ENCODE measurements around the gene ABCA2. TPM values are rescaled to one million over a fixed set of nuclear protein-coding genes. Genes with fewer than 3 reads are reported as not detected.
A peak's percentile ranks its signal among the peaks of the same experiment; 100 is the strongest.

Gene ABCA2
- total RNA-seq, 1 donor from 2014 or later = 16.2 TPM

- DNase-seq (ENCODE audit: low read depth) = no peak
- no peaks in the 10 kb centered on the region for H3K79me2 ChIP-seq (ENCODE audit: insufficient read depth, low read length)
- H3K4me1 ChIP-seq (ENCODE audit: insufficient read depth, low read length) = peaks cover 5% of the 10 kb centered on the region
- no peaks in the 10 kb centered on the region for H3K9me3 ChIP-seq (ENCODE audit: insufficient read depth, low read depth, low read length)
- H3K9me3 Mint-ChIP-seq (ENCODE audit: unreplicated experiment) = no peaks in the 10 kb centered on the region
- H3K4me1 Mint-ChIP-seq (ENCODE audit: low read depth, unreplicated experiment) = no peaks in the 10 kb centered on the region
- H3K4me3 Mint-ChIP-seq (ENCODE audit: unreplicated experiment) = no peak overlapping the region
- H3K27ac ChIP-seq (ENCODE audit: low read depth, low read length) = no peak overlapping the region
- no peak overlapping the region for H3K4me2 ChIP-seq (ENCODE audit: low read length)
- H2AFZ ChIP-seq (ENCODE audit: low read depth, low read length) = no peak overlapping the region
- TF ChIP-seq CTCF (IDR thresholded peaks at IDR 0.05; ENCODE audit: insufficient read depth, low read depth, low read length) (no peak), EZH2 (IDR thresholded peaks at IDR 0.05; ENCODE audit: insufficient read depth, low read length) (no peak)
- peaks cover 40% of the 10 kb centered on the region for H3K27me3 Mint-ChIP-seq (ENCODE audit: low read depth, unreplicated experiment)
- no peaks in the 10 kb centered on the region for H3K36me3 Mint-ChIP-seq (ENCODE audit: low read depth, unreplicated experiment)
- H4K20me1 ChIP-seq (ENCODE audit: insufficient read depth, low read length) = no peaks in the 10 kb centered on the region
- FAIRE-seq = no peak
- no peak overlapping the region for H3K9ac ChIP-seq (ENCODE audit: low read length)
- H3K27ac Mint-ChIP-seq (ENCODE audit: unreplicated experiment) = no peak overlapping the region
- peaks cover 14% of the 10 kb centered on the region for H3K27me3 ChIP-seq (ENCODE audit: insufficient read depth, low read length)
- H3K4me3 ChIP-seq (ENCODE audit: insufficient read depth, low read depth, low read length) = no peak overlapping the region
- no peaks in the 10 kb centered on the region for H3K36me3 ChIP-seq (ENCODE audit: insufficient read depth, low read length)
These were observed 28.8 kb upstream of the ABCA2 start for GRCh38 chr9:137056739-137057415.

- peaks cover 14% of the 10 kb centered on the region for H3K27me3 ChIP-seq (ENCODE audit: insufficient read depth, low read length)
- H3K9me3 Mint-ChIP-seq (ENCODE audit: unreplicated experiment) = no peaks in the 10 kb centered on the region
- H3K27ac ChIP-seq (ENCODE audit: low read depth, low read length) = no peak overlapping the region
- H3K4me3 ChIP-seq (ENCODE audit: insufficient read depth, low read depth, low read length) = no peak overlapping the region
- H3K4me1 ChIP-seq (ENCODE audit: insufficient read depth, low read length) = peaks cover 5% of the 10 kb centered on the region
- no peak overlapping the region for H3K27ac Mint-ChIP-seq (ENCODE audit: unreplicated experiment)
- no peaks in the 10 kb centered on the region for H3K79me2 ChIP-seq (ENCODE audit: insufficient read depth, low read length)
- H3K4me1 Mint-ChIP-seq (ENCODE audit: low read depth, unreplicated experiment) = no peaks in the 10 kb centered on the region
- no peak for FAIRE-seq
- peak; percentile 66 for DNase-seq (ENCODE audit: low read depth)
- H3K27me3 Mint-ChIP-seq (ENCODE audit: low read depth, unreplicated experiment) = peaks cover 42% of the 10 kb centered on the region
- H2AFZ ChIP-seq (ENCODE audit: low read depth, low read length) = peak overlapping the region; percentile 66
- no peaks in the 10 kb centered on the region for H4K20me1 ChIP-seq (ENCODE audit: insufficient read depth, low read length)
- TF ChIP-seq CTCF (IDR thresholded peaks at IDR 0.05; ENCODE audit: insufficient read depth, low read depth, low read length) (no peak), EZH2 (IDR thresholded peaks at IDR 0.05; ENCODE audit: insufficient read depth, low read length) (no peak)
- no peak overlapping the region for H3K4me3 Mint-ChIP-seq (ENCODE audit: unreplicated experiment)
- H3K4me2 ChIP-seq (ENCODE audit: low read length) = peak overlapping the region; percentile 44
- H3K36me3 ChIP-seq (ENCODE audit: insufficient read depth, low read length) = no peaks in the 10 kb centered on the region
- H3K9me3 ChIP-seq (ENCODE audit: insufficient read depth, low read depth, low read length) = no peaks in the 10 kb centered on the region
- no peaks in the 10 kb centered on the region for H3K36me3 Mint-ChIP-seq (ENCODE audit: low read depth, unreplicated experiment)
- H3K9ac ChIP-seq (ENCODE audit: low read length) = no peak overlapping the region
These were observed 27.6 kb upstream of the ABCA2 start for GRCh38 chr9:137055385-137056364.
